Measurements from ENCODE around the gene HOMER3.

GRCh38 chr19:18982669-18983068 is 41.7 kb upstream of the HOMER3 start:
- no peak for TF ChIP-seq CTCF (IDR thresholded peaks at IDR 0.05)
- no peak for TF ChIP-seq EZH2phosphoT487 (IDR thresholded peaks at IDR 0.05)
